HG02981 (cell line): Measurements from ENCODE around the gene INTS6L.
"Not testable (repeated sequence)": the region's sequence is repeated elsewhere in the genome, so short reads cannot be mapped to it uniquely, and the experiment has no call there.

Experiments
- ATAC-seq: cut with Tn5 transposase; IDR thresholded peaks from one replicate; pipeline ENCODE4 v1.9.1; 2021; ENCODE audit warnings: mild to moderate bottlenecking, moderate library complexity; ENCODE audit not compliant: unreplicated experiment

Gene INTS6L

DNA sequence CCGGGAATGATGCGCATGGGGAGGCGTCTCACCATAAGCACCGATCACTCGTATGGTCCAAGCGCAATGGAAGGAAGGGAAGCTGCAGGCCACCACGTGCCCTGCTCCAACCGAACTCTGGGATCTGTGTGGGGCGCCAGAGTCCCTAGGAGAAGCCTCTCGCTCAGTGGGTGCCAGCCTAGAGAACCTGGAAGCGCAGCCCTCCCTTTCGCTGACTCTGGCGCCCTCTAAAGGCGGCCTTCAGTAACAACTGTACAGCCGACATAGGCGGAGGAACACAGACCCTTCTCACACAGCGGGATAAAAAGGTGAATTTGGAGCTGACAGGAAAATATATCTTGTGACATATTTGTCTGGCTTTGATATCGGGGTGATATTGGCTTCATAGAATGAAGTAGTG lies 76.0 kb downstream of the INTS6L start:
- ATAC-seq: no peak

DNA sequence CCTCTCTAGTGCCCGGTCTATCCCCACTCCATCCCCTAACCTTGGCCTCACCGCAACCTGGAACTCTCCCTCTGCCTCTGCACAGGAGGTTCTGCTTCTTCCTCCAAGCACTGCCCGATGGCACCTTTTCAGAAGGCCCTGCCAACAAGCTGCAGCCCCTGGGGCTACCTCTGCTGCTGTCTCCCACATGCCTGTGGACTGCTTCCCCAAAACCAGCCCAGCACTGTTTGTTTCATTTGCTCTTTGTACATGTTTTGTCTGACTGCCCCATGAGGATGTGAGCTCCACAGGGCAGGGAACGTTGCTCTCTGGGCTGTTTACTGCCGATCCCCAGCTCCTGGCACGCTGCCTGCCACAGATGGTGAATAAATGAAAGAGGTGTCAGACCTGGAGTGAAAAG lies 85.4 kb downstream of the INTS6L start:
- no peak for ATAC-seq

DNA sequence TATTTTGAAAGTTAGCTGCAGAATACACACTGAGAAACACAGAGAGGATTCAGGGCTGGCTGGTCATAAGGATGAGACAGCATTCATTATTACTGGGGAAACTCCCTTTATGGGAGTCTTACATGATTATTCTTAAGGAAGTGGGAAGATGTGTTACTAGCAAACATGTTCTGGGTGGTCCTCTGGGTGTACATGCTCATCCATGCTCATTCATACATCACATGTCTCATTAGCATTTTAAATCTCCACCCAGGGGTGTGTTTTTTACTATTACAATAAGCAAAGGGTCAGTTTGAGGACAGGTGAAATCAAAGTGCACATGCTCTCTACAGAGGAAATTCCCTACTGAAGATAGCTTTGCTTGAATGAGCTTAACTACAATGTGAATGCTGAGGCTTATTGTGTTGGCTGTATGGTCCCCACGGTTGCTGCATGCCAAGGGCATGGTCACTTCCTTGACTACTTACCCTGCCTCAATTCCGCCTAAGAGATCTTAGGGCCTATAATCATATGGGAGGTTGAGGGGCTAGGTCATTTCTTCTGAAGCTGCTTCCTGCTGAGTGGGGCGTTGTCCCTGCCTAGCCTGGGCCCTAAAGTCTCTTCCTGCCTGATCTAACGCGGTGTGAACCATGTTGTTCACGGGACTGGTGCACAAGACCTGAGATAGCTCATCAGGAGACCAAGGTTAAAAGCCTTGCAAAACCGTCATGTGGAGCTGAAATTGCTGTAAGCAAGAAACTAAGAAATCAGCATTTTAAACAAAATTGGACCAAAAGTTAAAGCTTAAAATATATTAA lies 104.1 kb downstream of the INTS6L start:
- not testable (repeated sequence) for ATAC-seq

DNA sequence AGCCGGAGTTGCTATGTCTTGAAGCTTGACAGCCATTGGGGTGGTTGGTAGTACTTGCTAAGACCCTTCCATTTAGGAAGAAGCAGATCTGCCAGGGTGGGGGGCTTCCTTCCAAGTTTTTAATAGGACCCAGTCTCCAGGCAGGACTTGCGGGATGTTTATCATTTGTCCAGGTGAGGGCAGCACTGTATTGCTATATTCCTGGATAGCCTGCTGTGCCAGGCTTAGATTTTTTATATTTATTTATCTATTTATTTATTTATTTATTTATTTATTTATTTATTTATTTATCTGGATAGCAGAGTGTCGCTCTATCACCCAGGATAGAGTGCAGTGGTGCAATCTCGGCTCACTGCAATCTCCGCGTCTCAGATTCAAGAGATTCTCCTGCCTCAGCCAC lies 105.5 kb downstream of the INTS6L start:
- ATAC-seq: no peak

DNA sequence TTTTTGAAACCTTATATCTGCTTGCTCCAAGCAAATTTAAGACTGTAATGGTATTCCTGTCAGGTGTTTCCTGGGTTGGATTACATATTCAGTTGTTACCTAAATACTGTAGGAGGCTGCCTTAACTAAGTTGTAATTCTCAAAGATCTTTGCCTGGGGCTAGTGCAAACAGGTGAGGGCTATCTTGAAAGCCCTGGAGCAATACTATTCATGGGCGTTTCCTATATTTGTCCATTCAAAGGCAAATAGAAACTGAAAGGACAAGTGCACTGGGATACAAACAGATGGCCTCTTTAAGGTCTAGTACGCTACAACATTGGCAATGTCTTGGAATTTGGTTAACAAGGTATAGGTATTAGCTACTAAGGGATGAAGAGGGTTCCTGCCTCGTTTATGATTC lies 108.9 kb downstream of the INTS6L start:
- ATAC-seq: no peak
